Suprapubic skin (tissue), 4 donors: ENCODE results near the gene MCCC2.

Source experiments
- POLR2A ChIP-seq, 2 donors: fragments of 450-650 bp; IDR thresholded peaks; one replicate each; pipeline ENCODE4 v1.6.1; 2017; ENCODE audit warnings: antibody characterized with exemption in 2 of 2, mild to moderate bottlenecking in 2 of 2, moderate library complexity in 2 of 2
- POLR2AphosphoS5 ChIP-seq, 3 donors: sonication (generic); formaldehyde crosslinking; IDR thresholded peaks; one replicate each; pipeline ENCODE4 v1.6.1; 2017; ENCODE audit warnings: antibody characterized with exemption in 3 of 3
- TF ChIP-seq, protein P1 (sequence below), 2 donors: fragments of 200-600 bp in 1 of 2; fragments of 450-650 bp in 1 of 2; sonication (generic) in 1 of 2; IDR thresholded peaks; one replicate each; pipeline ENCODE4 v1.5.1; 2016 to 2019; ENCODE audit warnings: antibody characterized with exemption in 2 of 2, mild to moderate bottlenecking in 1 of 2, moderate library complexity in 1 of 2

DNA sequence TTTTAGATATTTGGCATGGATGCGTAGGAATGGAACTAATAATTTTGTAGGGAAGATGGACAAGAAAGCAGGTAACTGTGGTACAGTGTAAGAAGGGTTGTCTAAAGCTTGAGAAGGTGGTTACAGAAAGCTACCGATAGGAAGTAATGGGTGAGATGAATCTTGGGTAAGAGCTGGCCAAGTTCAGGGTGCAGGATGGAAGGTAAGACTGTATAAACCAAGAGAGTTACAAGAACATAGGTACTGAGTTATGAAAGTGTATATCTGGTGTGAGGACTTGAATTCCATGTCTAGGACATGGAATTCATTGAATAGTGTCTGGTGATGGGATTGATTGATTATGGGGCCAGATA lies 1.4 kb downstream of the MCCC2 start:
- TF ChIP-seq, protein P1, sequence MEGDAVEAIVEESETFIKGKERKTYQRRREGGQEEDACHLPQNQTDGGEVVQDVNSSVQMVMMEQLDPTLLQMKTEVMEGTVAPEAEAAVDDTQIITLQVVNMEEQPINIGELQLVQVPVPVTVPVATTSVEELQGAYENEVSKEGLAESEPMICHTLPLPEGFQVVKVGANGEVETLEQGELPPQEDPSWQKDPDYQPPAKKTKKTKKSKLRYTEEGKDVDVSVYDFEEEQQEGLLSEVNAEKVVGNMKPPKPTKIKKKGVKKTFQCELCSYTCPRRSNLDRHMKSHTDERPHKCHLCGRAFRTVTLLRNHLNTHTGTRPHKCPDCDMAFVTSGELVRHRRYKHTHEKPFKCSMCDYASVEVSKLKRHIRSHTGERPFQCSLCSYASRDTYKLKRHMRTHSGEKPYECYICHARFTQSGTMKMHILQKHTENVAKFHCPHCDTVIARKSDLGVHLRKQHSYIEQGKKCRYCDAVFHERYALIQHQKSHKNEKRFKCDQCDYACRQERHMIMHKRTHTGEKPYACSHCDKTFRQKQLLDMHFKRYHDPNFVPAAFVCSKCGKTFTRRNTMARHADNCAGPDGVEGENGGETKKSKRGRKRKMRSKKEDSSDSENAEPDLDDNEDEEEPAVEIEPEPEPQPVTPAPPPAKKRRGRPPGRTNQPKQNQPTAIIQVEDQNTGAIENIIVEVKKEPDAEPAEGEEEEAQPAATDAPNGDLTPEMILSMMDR (IDR thresholded peaks at IDR 0.05), result no peak
- TF ChIP-seq POLR2AphosphoS5 (IDR thresholded peaks at IDR 0.05) (no peak), POLR2A (IDR thresholded peaks at IDR 0.05) (no peak)
